Left renal pelvis (tissue), 4 donors: ENCODE data around the gene SERPINC1. TPM values are rescaled to one million over a fixed set of nuclear protein-coding genes. Genes with fewer than 3 reads are reported as not detected.
"Not testable (repeated sequence)": the region's sequence is repeated elsewhere in the genome, so short reads cannot be mapped to it uniquely, and the experiment has no call there.

Experiments
- DNase-seq, 4 donors: peaks; one replicate each; pipeline ENCODE4 v3.0.0-alpha.2; 2013; ENCODE audit warnings: low read depth in 4 of 4, low spot score in 3 of 4
- polyA plus RNA-seq, 4 donors: library from polyadenylated mRNA; unstranded; fragments of 120-200 nt; gene quantifications; one replicate each; pipeline ENCODE4 v1.2.1, GENCODE V29; 2013; ENCODE audit not compliant: insufficient read length in 4 of 4

Gene SERPINC1
- polyA plus RNA-seq, 4 donors: 0.37 to 5.5 (median 0.42) TPM

DNA sequence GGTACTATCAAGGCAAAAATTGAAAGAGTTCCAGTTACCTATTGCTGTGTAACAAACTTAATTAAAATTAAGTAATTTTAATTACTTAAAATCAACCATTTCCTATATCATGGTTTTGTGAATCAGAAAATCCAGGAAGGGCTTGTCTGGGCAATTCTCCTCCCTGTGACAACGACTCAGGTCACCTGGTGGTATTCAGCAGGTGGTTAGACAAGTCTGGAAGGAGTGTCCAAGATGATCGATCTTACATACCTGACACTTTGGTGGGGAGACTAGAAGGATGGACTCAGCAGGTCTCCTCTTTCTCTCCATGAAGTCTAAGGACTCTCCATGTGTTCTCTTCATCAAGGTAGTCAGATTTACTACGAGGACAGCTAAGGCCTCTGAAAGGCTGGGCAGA lies 22.9 kb downstream of the SERPINC1 start:
- no peak for DNase-seq

DNA sequence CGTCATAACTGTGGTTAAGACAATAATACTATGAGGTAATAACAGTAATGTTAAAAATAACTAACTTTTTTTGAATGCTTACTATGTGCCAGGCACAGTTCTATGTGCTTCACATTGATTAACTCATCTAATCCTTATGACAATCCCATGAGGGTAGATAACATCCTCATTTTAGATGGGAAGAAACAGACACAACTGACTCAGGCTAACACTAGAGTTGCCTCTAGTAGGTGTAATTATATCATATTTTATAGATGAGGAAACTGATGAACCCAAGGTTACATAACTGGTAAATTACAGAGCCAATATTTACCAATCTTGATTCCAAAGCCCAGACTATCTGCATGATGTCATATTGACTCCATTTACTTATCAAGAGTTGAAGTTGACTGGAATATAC lies 23.5 kb downstream of the SERPINC1 start:
- DNase-seq: no peak

DNA sequence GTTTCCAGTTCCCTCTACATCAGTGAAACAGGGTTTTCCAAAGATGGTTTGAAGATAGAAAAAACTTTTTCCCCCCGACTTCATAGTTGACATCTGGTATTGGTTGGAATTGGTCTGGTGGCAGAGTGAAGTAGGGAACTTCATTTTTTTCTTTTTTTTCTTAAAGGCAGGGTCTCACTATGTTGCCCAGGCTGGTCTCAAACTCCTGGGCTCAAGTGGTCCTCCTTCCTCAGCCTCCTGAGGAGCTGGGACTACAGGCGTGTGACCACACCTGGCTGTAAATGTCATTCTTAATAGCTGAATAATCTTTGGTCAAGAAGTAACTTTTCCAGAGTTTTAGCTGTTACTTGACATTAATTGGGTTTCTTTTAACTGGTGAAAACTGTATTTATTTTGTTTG lies 27.2 kb downstream of the SERPINC1 start:
- DNase-seq: no peak

DNA sequence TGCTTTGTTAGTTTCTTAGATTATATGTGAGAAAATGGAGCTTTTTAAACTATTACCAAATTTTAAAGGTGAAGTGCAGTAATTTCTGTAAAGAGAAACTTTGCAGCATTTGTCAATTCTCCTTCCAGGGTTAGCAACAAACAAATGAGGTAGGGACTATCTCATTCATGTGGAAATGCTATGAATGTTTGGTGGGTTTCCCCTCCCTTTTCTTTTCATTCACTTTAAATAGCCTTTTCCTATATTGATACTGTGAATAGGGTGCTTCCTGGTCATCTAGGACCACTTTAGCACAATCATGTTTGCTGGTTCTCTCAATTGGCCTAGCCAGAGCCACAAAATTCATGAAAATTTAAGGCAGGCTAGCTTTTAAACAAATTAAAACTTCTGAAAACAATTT lies 28.4 kb downstream of the SERPINC1 start:
- no peak for DNase-seq

DNA sequence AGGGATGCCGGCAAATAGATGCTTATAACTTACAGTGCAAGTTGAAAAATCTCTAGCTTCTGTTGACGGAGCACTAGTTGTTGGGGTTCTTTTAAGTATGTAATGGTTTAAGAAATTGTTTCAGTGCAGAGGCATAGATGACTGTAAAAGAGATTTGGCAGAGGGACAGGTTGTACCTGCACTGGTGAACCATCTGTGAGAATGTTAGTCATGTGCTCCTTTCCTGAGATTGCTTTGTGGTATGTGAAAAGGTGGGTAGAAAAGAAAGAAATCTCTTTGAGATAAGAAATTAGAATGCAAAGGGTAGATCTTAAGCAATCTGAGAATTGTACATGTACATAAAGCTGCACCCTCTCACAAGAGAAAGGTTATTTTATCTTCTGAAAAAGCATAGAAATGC lies 29.5 kb downstream of the SERPINC1 start:
- DNase-seq: no peak

DNA sequence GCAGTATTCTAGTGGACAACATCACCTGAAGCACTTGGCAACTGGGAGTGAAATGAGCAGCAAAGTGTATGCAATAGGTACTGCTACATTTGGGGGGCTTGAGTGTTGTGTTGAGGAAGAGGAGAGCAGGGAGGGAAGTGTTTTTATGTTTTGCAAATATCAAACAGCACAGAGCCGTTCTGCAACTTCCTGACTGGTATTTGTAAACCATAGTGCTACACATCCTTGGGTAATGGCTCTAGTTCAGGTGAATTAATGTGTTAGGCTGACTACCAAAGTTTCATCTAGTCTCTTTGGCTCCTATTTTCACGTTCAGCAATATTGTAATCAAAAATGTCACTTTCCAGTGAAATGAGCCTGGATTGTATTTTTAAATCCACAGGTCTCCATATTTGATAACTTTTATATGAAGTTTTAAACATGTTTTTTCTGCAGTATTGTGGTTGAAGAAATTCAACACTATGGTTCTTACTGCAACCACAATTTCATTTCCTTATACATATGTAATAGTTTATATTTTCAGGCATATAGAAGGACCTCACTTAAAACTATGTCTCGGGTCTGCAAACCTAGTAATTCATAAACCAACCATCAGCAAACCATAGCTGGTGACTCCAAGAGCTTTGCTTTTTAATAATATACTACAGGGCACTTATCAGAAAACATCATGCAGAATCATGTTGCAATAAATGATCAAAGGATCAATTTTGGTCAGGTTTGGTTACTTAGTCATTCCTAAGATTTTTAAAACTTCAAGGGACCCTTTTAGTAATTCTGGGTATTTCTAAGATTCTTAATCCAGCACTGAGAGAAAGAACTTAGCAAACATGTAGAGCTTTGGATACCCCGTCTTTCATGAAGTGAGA lies 30.1 kb downstream of the SERPINC1 start:
- DNase-seq: no peak

DNA sequence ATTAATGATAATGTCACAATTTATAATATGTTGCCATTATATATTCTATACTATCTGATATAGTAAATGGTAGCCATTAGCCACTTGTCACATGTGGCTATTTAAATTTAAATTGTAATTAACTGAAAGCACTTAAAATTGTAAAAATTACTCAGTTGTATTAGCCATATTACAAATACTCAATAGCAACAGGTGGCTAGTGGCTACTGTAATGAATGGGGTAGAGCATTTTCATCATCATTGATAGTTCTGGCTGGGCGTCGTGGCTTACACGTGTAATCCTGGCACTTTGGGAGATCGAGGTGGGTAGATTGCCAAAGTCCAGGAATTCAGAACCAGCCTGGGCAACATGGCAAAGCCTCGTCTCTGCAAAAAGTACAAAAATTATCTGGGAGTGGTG lies 32.4 kb downstream of the SERPINC1 start:
- DNase-seq: no peak

DNA sequence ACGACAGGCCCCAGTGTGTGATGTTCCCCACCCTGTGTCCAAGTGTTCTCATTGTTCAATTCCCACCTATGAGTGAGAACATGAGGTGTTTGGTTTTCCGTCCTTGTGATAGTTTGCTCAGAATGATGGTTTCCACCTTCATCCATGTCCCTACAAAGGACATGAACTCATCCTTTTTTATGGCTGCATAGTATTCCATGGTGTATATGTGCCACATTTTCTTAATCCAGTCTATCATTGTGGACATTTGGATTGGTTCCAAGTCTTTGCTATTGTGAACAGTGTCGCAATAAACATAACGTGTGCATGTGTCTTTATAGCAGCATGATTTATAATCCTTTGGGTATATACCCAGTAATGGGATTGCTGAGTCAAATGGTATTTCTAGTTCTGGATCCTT lies 36.0 kb downstream of the SERPINC1 start:
- not testable (repeated sequence) for DNase-seq

DNA sequence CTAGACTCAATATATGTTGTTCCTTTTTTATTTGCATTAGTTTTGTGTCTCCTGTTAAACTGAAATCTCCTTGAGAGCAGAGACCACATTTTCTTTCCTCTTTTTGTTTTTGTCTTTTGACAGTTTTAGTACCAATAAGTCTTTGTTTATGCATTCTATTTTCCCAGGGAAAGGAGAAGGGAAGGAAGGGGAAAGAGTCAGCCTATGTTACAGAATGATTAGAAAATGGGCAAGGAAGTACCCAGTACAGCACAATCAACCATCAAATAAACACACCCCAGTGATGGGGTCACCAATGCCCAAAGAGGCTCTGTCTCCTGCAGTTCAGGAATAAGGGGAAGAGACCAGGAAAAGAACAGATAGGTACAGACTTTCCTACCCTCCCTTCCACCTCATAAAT lies 38.9 kb downstream of the SERPINC1 start:
- DNase-seq: no peak

DNA sequence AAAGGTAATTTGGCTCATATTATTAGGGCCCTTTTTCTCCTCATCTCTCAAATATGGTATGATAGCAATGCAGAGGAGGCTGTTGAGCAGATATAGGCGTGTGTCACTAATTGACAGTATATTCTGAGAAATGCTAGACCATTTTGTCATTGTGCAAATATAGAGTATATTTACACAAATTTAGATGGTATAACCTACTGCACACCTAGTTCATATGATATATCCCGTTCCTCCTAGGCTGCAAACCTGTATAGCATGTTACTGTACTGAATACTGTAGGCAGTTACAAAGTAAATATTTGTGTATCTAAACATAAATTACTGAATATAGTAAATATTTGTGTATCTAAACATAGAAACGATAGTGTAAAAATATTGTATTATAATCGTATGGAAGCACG lies 40.4 kb downstream of the SERPINC1 start:
- DNase-seq: no peak

DNA sequence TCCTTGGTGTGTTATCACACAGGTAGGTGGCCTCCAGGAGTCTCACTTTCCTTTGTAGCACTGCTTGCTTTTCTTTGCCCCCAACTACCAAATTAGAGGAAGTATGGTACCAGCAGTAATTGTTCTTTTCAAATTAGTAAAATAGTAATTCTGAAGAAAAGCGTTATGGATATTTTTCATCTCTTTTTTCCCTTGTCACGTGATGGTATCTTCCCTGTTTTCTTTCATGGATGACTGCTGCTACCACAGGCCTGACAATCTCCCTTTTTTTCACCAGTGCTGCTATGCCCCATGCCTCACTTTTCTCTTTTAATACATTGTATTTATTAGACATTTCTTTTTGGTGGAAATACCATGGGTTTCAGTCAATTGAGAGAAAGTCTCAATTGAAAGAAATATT lies 45.6 kb downstream of the SERPINC1 start:
- DNase-seq: no peak

DNA sequence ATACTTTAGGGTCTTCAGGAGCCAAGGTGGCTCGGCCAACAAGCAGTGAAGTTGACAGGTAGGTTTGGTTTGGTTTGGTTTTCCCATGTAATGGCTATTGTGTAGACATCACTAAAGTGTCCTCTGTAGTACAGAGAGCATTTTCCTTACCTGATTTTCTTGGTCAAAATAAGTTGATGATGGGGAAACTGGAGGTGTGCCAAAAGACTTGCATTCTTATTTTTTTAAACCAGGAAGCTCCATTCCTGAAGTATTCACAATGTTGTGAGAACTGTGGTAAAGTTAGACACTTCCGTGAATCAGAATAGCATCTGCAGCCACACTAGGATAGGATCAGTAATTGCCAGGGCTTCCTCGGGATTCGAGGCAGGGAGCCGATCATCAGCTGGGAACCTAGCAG lies 46.0 kb downstream of the SERPINC1 start:
- no peak for DNase-seq

DNA sequence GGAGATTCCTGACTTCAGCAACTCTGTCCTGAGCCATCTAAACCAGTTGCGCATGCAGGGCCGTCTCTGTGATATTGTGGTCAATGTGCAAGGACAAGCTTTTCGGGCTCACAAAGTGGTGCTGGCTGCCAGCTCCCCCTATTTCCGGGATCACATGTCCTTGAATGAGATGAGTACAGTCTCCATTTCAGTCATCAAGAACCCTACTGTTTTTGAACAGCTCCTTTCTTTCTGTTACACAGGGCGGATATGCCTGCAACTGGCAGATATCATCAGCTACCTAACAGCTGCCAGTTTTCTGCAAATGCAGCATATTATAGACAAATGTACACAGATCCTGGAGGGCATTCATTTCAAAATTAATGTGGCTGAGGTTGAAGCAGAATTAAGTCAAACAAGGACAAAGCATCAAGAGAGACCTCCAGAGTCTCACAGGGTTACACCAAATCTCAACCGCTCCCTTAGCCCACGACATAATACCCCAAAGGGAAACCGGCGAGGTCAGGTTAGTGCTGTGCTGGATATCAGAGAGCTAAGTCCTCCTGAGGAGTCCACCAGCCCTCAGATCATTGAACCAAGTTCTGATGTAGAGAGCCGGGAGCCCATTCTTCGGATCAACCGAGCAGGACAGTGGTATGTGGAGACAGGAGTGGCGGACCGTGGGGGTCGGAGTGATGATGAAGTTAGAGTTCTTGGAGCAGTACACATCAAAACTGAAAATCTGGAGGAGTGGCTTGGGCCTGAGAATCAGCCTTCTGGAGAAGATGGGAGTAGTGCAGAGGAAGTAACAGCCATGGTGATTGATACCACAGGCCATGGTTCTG lies 46.7 kb downstream of the SERPINC1 start:
- DNase-seq: no peak

DNA sequence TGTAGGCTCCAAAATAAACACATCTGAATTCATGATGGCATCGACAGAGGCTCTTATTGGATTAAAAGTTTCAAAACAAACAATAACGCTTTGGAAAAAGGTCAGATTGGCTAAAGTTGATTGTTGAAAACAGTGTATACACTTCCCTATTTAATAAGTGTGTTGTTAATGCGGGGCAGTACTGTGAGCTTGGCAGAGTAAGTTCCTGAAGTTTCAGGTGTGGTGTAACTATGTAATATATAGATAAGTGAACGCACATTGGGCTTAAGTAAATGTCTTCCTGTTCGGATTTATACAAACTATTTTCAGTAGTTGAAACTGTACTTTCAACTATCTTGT lies 48.1 kb downstream of the SERPINC1 start:
- DNase-seq: no peak

DNA sequence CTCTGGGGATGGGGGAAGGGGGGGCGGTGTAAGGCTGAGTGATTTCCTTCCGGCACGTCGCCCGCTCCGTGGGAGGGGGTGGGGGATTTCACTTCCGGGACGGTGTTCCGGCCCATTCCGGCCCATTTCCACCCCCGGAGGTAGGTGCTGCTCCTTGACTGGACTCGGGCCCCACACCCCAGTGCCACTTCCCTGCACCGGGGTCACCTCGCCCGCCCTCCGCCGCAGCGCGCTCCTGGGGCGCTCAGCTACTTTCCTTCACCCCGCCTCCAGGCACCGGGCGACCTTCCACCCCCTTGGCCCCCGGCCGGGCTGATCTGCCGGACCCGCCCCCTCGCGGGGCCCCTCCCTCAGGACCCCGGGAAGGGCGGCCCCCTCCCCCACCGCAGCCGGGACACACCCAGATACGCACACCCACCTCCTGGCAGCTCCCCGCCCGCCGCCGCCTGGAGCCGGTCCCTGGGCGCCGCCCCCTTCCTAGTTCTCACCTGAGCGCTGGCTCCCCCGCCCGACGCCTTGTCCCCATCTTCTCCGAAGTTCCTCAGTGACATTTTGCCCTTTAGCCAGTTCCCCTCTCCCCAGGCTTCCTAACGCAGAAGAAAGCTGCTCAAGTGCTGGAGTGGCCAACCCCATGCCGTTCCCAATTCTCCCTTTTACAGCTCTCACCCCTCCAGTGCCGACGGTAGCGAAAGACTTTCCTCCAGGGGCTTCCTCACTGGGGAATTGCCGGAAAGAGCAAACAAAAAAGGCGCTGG lies 48.7 kb downstream of the SERPINC1 start, which contains the start of gene ZBTB37:
Gene ZBTB37 (plus strand): TSS at position 115 of the 755 bp plus-strand sequence. CDS start 1,846 bp downstream, outside the sequence.
- peak in 3 of 4 donors; percentile 58 to 68 (median 60) for DNase-seq

DNA sequence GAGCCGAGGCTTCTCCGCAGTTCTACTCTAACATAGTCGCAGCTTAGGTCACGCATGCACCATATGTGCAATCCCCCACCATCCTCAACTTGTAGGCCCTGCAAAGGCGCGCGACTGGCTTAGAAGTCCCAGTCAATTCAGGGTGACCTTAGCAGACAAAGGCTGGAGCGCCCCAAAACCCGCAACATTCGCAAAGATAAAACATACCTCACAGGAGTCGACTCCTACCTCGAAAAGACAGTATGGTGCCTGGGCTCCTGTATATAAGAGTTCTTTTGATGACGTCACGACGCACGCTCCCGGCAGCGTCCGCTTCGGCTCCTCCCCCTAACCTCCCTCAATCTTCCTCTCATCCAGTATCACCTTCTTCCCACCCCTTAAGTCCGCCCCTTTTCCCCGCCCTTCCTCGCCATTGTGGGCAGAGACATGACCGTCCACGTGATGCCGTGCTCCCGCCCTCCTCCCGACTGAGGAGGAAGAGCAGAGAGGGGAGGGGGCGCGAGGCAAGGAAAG lies 49.3 kb downstream of the SERPINC1 start, which contains the start of gene GAS5:
Gene GAS5 (minus strand): TSS at position 237 of the 513 bp plus-strand sequence.
- peak; percentile 99 to 100 (median 100) for DNase-seq

DNA sequence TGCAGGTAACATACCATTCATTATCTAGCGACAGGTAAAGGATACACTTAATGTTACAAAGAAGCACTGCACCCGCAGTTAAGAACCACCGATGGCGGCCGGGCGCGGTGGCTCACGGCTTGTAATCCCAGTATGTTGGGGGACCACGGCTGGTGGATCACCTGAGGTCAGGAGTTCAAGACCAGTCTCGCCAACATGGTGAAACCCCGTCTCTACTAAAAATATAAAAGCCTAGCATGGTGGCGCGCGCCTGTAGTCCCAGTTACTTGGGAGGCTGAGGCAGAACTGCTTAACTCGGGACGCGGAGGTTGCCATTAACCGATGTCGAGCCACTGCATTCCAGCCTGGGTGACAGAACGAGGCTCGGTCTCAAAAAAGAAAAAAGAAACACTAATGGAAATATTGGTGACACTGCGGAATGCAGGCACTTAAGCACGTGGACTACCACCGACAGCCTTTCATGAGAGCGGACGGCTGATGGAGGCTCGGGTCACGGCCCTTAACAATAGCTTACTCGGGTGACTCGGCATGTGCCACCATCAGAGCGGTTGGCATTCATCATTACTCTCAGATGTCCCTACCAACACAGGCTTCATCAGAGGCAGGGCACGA lies 49.9 kb downstream of the SERPINC1 start:
- DNase-seq: peak in 1 of 4 donors; percentile 22

DNA sequence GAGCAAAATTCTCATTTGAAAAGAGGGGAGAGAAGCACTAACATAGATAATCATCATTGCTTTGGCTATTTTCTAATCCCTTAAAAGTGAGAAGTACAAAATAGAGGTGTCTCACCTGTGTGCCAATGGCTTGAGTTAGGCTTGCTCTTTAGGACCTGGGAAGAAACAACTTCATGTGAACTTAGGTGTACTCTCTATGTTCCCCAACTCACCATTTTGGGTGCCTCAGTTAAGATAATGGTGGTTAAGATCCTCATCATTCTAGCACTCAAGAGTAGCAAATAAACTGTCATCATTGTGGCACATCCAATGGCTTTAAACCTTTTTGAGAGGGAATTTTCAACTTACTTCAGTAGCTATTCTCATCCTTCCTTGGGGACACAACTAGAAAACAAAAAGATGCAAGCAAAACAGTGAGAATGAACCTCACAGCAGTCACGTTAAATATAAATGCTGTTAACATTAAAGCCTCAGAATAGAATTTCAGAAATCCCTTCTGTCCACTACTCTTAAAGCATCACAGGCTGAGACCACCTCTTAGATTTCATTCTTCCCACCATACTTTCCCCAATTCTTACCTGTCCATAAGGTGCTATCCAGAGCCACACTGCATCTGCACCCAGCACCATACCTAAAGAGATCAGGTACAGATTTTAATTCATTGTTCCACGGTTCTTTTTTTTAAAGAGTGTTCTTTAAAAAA lies 50.6 kb downstream of the SERPINC1 start:
- no peak for DNase-seq

DNA sequence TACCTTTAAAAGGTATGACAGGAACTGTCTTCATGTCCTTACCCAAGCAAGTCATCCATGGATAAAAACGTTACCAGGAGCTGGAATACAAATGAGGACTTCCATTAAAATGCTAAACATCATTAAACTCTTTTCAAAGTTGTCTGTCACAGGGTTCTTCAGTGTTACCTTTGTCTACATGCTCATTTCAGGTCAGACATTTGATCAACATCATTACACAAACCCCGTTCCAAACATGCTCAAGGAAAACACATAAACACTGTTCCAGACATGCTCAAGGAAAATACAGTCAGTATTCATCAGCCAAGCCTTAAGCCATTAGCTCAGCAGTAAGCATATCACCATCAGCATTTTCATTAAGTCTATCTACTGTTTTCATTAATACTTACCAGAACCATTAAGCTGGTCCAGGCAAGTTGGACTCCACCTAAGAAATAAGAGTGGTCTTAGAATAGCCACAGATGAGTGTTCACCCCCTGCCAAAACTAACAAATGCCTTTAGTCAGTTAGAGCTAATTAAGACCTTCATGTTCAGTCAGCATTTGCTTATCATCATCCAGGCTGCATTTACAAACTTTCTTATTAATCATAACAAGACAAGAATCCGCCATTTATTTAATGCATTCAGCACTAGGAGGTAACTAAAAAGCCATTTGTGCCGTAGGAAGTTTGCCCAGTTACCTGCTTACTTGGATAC lies 51.5 kb downstream of the SERPINC1 start:
- DNase-seq: no peak
